ENCODE results near the gene MEAK7.

MEAK7 gene

GRCh38 chr16:84487358-84487757 is 17.1 kb downstream of the MEAK7 start:
- DNase-seq (ENCODE audit: low read depth in 3 of 3), result no peak

GRCh38 chr16:84486551-84487235 is 17.8 kb downstream of the MEAK7 start:
- DNase-seq (ENCODE audit: low read depth in 3 of 3), result no peak

- no peak for DNase-seq (ENCODE audit: low read depth in 3 of 3)
Measured at GRCh38 chr16:84486126-84486525, 18.3 kb downstream of the MEAK7 start.

- no peak for DNase-seq (ENCODE audit: low read depth in 3 of 3)
Measured at GRCh38 chr16:84485255-84486010, 19.0 kb downstream of the MEAK7 start.

GRCh38 chr16:84484579-84485254 is 19.7 kb downstream of the MEAK7 start:
- no peak for DNase-seq (ENCODE audit: low read depth in 3 of 3)

- no peak for DNase-seq (ENCODE audit: low read depth in 3 of 3)
Measured at GRCh38 chr16:84483882-84484565, 20.4 kb downstream of the MEAK7 start.

GRCh38 chr16:84482951-84483881 is 21.2 kb downstream of the MEAK7 start:
- DNase-seq (ENCODE audit: low read depth in 3 of 3), result no peak

- no peak for DNase-seq (ENCODE audit: low read depth in 3 of 3)
Measured at GRCh38 chr16:84482001-84482891, 22.2 kb downstream of the MEAK7 start.

GRCh38 chr16:84481051-84481735 is 23.3 kb downstream of the MEAK7 start:
- no peak for DNase-seq (ENCODE audit: low read depth in 3 of 3)

GRCh38 chr16:84479716-84480450 is 24.6 kb downstream of the MEAK7 start:
- DNase-seq (ENCODE audit: low read depth in 3 of 3), result no peak

GRCh38 chr16:84478172-84478947 is 26.1 kb downstream of the MEAK7 start:
- DNase-seq (ENCODE audit: low read depth in 3 of 3), result no peak

GRCh38 chr16:84477661-84478060 is 26.8 kb downstream of the MEAK7 start:
- DNase-seq (ENCODE audit: low read depth in 3 of 3), result no peak

- no peak for DNase-seq (ENCODE audit: low read depth in 3 of 3)
Measured at GRCh38 chr16:84476401-84476800, 28.1 kb downstream of the MEAK7 start.

- no peak for DNase-seq (ENCODE audit: low read depth in 3 of 3)
Measured at GRCh38 chr16:84475643-84476240, 28.7 kb downstream of the MEAK7 start.

- no peak for DNase-seq (ENCODE audit: low read depth in 3 of 3)
Measured at GRCh38 chr16:84471966-84472365, 32.5 kb downstream of the MEAK7 start.

- no peak for DNase-seq (ENCODE audit: low read depth in 3 of 3)
Measured at GRCh38 chr16:84471316-84471715, 33.1 kb downstream of the MEAK7 start.

- DNase-seq (ENCODE audit: low read depth in 3 of 3), result no peak
Measured at GRCh38 chr16:84467709-84468108, 36.8 kb downstream of the MEAK7 start.

- no peak for DNase-seq (ENCODE audit: low read depth in 3 of 3)
Measured at GRCh38 chr16:84467256-84467655, 37.2 kb downstream of the MEAK7 start.
